Psoas muscle (tissue), 8 donors: ENCODE results near the gene SBF2. TPM values are rescaled to one million over a fixed set of nuclear protein-coding genes. Genes with fewer than 3 reads are reported as not detected.
A peak's percentile ranks its signal among the peaks of the same experiment; 100 is the strongest.

Source experiments
- ATAC-seq, 4 donors: fragments of 200-7000 bp; cut with Tn5 transposase; one replicate each; pipeline ENCODE4 v1.9.1; 2020; ENCODE audit warnings: moderate library complexity in 3 of 4, mild to moderate bottlenecking in 2 of 4
- DNase-seq, 2 donors: peaks; one replicate each; pipeline ENCODE4 v3.0.0-alpha.2; 2020
- H3K27ac ChIP-seq: fragments of 200-600 bp; one replicate; pipeline ENCODE4 v1.8.0; 2022
- H3K27me3 ChIP-seq, 3 donors: fragments of 200-600 bp in 1 of 3; one replicate each; pipeline versions ENCODE4 v1.6.1 to v1.8.0; 2013 to 2022; ENCODE audit warnings: low read length in 2 of 3, mild to moderate bottlenecking in 2 of 3, moderate library complexity in 1 of 3; ENCODE audit not compliant: insufficient read depth in 3 of 3
- H3K36me3 ChIP-seq, 2 donors: fragments of 200-600 bp in 1 of 2; one replicate each; pipeline versions ENCODE4 v1.6.1 to v1.8.0; 2013 to 2022; ENCODE audit warnings: low read depth in 1 of 2, mild to moderate bottlenecking in 1 of 2, moderate library complexity in 1 of 2; ENCODE audit not compliant: insufficient read depth in 1 of 2
- H3K4me1 ChIP-seq: fragments of 200-600 bp; one replicate; pipeline ENCODE4 v1.8.0; 2022
- H3K4me3 ChIP-seq: fragments of 200-600 bp; one replicate; pipeline ENCODE4 v1.8.0; 2022; ENCODE audit warnings: mild to moderate bottlenecking
- H3K9me3 ChIP-seq: fragments of 200-600 bp; one replicate; pipeline ENCODE4 v1.8.0; 2022
- CTCF ChIP-seq: fragments of 200-600 bp; IDR thresholded peaks from one replicate; pipeline ENCODE4 v1.8.0; 2022; ENCODE audit warnings: antibody characterized with exemption
- WGBS, 3 donors: extraction: QIAGEN DNeasy Blood & Tissue Kit; methylation state at CpG; one replicate each; pipeline versions ENCODE4 v1.1.6 to v1.1.7; 2013; 5-methylcytosine and 5-hydroxymethylcytosine counted together
- intact Hi-C, 2 donors: fragments of 100-400 bp; cut with DNase I; formaldehyde crosslinking; loops; one replicate each; pipeline versions ENCODE4 v1.11.0 to v1.14.2; 2022
- polyA plus RNA-seq, 3 donors: library from polyadenylated mRNA; stranded (reverse); fragments of 200-250 nt; gene quantifications; one replicate each; pipeline ENCODE4 v1.2.3, GENCODE V29; 2013
- total RNA-seq, 4 donors: library from RNA; stranded (reverse); fragmentation: NEBNext Ultra II Directional in 2 of 4; extraction: Animal tissue kit (Norgen Biotek cat#: 25700) in 2 of 4; gene quantifications; one replicate each; pipeline versions ENCODE4 v1.2.1 to v1.2.4, GENCODE V29; 2021 to 2023
- donor health status: healthy with polysubstance abuse.
- donor health status: DM: no; HTN: no; CAD: no; lungs with moderate emphysema.
- donor health status: Bipolar disorder and iron deficiency.
- donor health status: healthy.
- donor health status: DM: yes; HTN: yes; CAD: no.
- donor health status: DM: no; HTN: no; CAD: no.
- donor health status: DM: no; HTN: no; CAD: no.
- donor health status: DM: yes; HTN: yes; CAD: no.

The SBF2 gene
- total and polyA plus RNA-seq, 7 donors, result 3.3 to 12.6 (median 10.6) TPM

- Histone ChIP-seq H3K36me3 (no peaks in the 10 kb centered on the region), H3K27ac (peak overlapping the region; percentile 56), H3K27me3 (no peaks in the 10 kb centered on the region), H3K4me1 (peaks cover 27% of the 10 kb centered on the region), H3K4me3 (no peak overlapping the region), H3K9me3 (no peaks in the 10 kb centered on the region)
- TF ChIP-seq CTCF, result no peak
- 25 to 43% (median 28%) methylated on average over 3 of the region's 3 CpGs for WGBS, 3 donors
- ATAC-seq, result peak; percentile 88 to 98 (median 95)
- intact Hi-C loops, result loop anchor here in 1 of 2 donors (10.0 kb wide), 1 partner anchor 46 kb away; no protein-coding TSS in a partner anchor
- peak; percentile 52 to 75 for DNase-seq
Measured at GRCh38 chr11:10318527-10318802, 24.4 kb upstream of the SBF2 start.

- DNase-seq, result no peak
Measured at GRCh38 chr11:10317776-10318526, 23.9 kb upstream of the SBF2 start.

GRCh38 chr11:10317151-10317755 is 23.2 kb upstream of the SBF2 start:
- intact Hi-C loops, result loop anchor here in 1 of 2 donors (10.0 kb wide), 1 partner anchor 48 kb away; no protein-coding TSS in a partner anchor
- H3K27ac ChIP-seq, result peak overlapping the region; percentile 56
- H3K4me3 ChIP-seq, result no peak overlapping the region
- H3K36me3 ChIP-seq, result no peaks in the 10 kb centered on the region
- H3K4me1 ChIP-seq, result peaks cover 21% of the 10 kb centered on the region
- ATAC-seq (no peak), DNase-seq (no peak)
- no peak for TF ChIP-seq CTCF
- 83 to 91% (median 87%) methylated on average over 4 of the region's 4 CpGs for WGBS, 3 donors
- H3K9me3 ChIP-seq, result no peaks in the 10 kb centered on the region
- no peaks in the 10 kb centered on the region for H3K27me3 ChIP-seq

More at GRCh38 chr11:10317776-10318526, 23.9 kb upstream of the SBF2 start:
- WGBS, 3 donors, result 56 to 70% (median 56%) methylated on average over 5 of the region's 5 CpGs
- no peak overlapping the region for H3K4me3 ChIP-seq
- H3K27me3 ChIP-seq, result no peaks in the 10 kb centered on the region
- ATAC-seq, result peak; percentile 5 to 17 (median 10)
- intact Hi-C loops, result loop anchor here in 1 of 2 donors (10.0 kb wide), 1 partner anchor 47 kb away; no protein-coding TSS in a partner anchor
- H3K4me1 ChIP-seq, result peaks cover 27% of the 10 kb centered on the region
- no peaks in the 10 kb centered on the region for H3K36me3 ChIP-seq
- H3K9me3 ChIP-seq, result no peaks in the 10 kb centered on the region
- H3K27ac ChIP-seq, result peak overlapping the region; percentile 56
- no peak for TF ChIP-seq CTCF

GRCh38 chr11:10315083-10315482 is 21.1 kb upstream of the SBF2 start:
- ATAC-seq, result no peak
- Histone ChIP-seq H3K4me1 (peaks cover 29% of the 10 kb centered on the region), H3K27me3 (no peaks in the 10 kb centered on the region)

More at GRCh38 chr11:10315083-10315482, 21.1 kb upstream of the SBF2 start:
- TF ChIP-seq CTCF, result no peak
- no peaks in the 10 kb centered on the region for H3K9me3 ChIP-seq
- intact Hi-C loops, result loop anchor here in 1 of 2 donors (10.0 kb wide), 1 partner anchor 50 kb away; no protein-coding TSS in a partner anchor
- WGBS, 3 donors, result 95 to 98% (median 95%) methylated on average over 6 of the region's 6 CpGs
- no peaks in the 10 kb centered on the region for H3K36me3 ChIP-seq
- H3K4me3 ChIP-seq, result no peak overlapping the region
- H3K27ac ChIP-seq, result no peak overlapping the region
- DNase-seq, result no peak
